Thoracic aorta (tissue), 2 donors: ENCODE results near the gene VCAM1. TPM values are rescaled to one million over a fixed set of nuclear protein-coding genes. Genes with fewer than 3 reads are reported as not detected.

Experiments used
- ATAC-seq: fragments of 150-250 bp; one replicate; pipeline ENCODE4 v1.8.0; 2017; ENCODE audit warnings: low read depth; ENCODE audit not compliant: insufficient number of reproducible peaks, low FRiP score
- DNase-seq: peaks from one replicate; pipeline ENCODE4 v3.0.0-alpha.2; 2020; ENCODE audit warnings: low spot score
- H3K27ac ChIP-seq, 2 donors: fragments of 200-600 bp; sonication (generic); 1 replicate in 1 of 2; 2 replicates in 1 of 2; pipeline ENCODE4 v1.5.1; 2016; ENCODE audit warnings: mild to moderate bottlenecking in 2 of 2, moderate library complexity in 2 of 2
- H3K27me3 ChIP-seq: fragments of 200-600 bp; sonication (generic); replicated peaks from 2 replicates; pipeline ENCODE4 v1.6.0; 2016; ENCODE audit warnings: mild to moderate bottlenecking; ENCODE audit not compliant: insufficient read depth
- H3K36me3 ChIP-seq: fragments of 200-600 bp; sonication (generic); one replicate; pipeline ENCODE4 v1.5.1; 2016
- H3K4me1 ChIP-seq, 2 donors: fragments of 200-600 bp; sonication (generic); 1 replicate in 1 of 2; 2 replicates in 1 of 2; pipeline versions ENCODE4 v1.5.1 to v1.6.0; 2016; ENCODE audit warnings: low read depth in 2 of 2, mild to moderate bottlenecking in 1 of 2; ENCODE audit not compliant: control insufficient read depth in 1 of 2
- H3K4me3 ChIP-seq: fragments of 200-600 bp; sonication (generic); 2 replicates; pipeline ENCODE4 v1.5.1; 2016; ENCODE audit warnings: mild to moderate bottlenecking
- H3K9me3 ChIP-seq: fragments of 200-600 bp; sonication (generic); 2 replicates; pipeline ENCODE4 v1.5.1; 2016
- CTCF ChIP-seq: fragments of 200-600 bp; sonication (generic); IDR thresholded peaks from one replicate; pipeline ENCODE4 v1.5.1; 2019; ENCODE audit warnings: antibody characterized with exemption
- total RNA-seq, 2 donors: library from RNA; depleted of rRNA; stranded (reverse); fragments of >200 nt; gene quantifications; one replicate each; pipeline versions ENCODE4 v1.1.0 to v1.2.3, GENCODE V29; 2016

Gene VCAM1
- total RNA-seq, 2 donors from 2014 or later, result 42.4 to 77.6 TPM

DNA sequence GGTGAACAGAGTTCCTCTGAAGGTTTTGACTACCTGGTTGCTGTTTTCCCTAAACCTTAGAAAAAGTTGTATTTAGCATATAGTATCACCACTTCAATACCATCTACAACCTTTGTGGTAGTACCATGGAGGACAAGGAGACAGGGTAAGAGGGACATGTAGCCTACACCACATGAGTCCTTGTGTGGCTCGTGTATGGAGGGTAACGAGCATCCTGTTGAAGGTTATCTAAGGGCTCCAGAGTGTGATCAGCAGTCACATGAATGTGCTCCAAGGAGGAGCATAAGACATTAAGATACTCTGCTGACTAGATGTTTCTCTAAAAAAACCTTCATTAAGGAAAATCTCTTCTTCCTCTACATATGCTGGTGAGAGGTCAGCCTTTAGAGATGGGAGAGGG is 67.3 kb downstream of the VCAM1 start:
- H3K27me3 ChIP-seq, result no peaks in the 10 kb centered on the region
- peaks cover 0 to 5% of the 10 kb centered on the region in 2 donors for H3K4me1 ChIP-seq
- no peak for TF ChIP-seq CTCF
- DNase-seq, result no peak
- H3K9me3 ChIP-seq, result no peaks in the 10 kb centered on the region
- no peak overlapping the region for H3K4me3 ChIP-seq
- no peak overlapping the region for H3K27ac ChIP-seq
- H3K36me3 ChIP-seq, result no peaks in the 10 kb centered on the region
- ATAC-seq, result no peak

Other genes with a start within 250 kb of the VCAM1 start
- gene GPR88, start 181.6 kb upstream of the VCAM1 start, total RNA-seq, result under 1 TPM; 0.54 to 0.71 TPM
- gene EXTL2, start 175.1 kb downstream of the VCAM1 start, total RNA-seq, result 10 to 100 TPM in 1 of 2 donors, 1 to 10 TPM in 1; 9.6 to 14.5 TPM
- 10 to 100 TPM; 26.8 to 54.7 TPM for gene SLC30A7, start 176.3 kb downstream of the VCAM1 start, total RNA-seq